HUES6 (cell line): ENCODE results near the gene PALLD.

Source experiments
- H3K27ac ChIP-seq: 2 replicates; pipeline ENCODE4 v1.7.0; 2013; ENCODE audit warnings: low read depth, mild to moderate bottlenecking, low read length, inconsistent platforms
- H3K27me3 ChIP-seq: 2 replicates; pipeline ENCODE4 v1.6.1; 2013; ENCODE audit warnings: low read length; ENCODE audit not compliant: control insufficient read depth, insufficient read depth
- H3K36me3 ChIP-seq: 2 replicates; pipeline ENCODE4 v1.6.1; 2013; ENCODE audit warnings: low read length; ENCODE audit not compliant: control insufficient read depth, insufficient read depth
- H3K4me1 ChIP-seq: 2 replicates; pipeline ENCODE4 v1.6.1; 2013; ENCODE audit warnings: low read length; ENCODE audit not compliant: control insufficient read depth, insufficient read depth
- H3K4me3 ChIP-seq: 2 replicates; pipeline ENCODE4 v1.5.1; 2013; ENCODE audit warnings: low read depth, low read length
- H3K9ac ChIP-seq: one replicate; pipeline ENCODE4 v1.6.1; 2013; ENCODE audit warnings: mild to moderate bottlenecking, low read length
- H3K9me3 ChIP-seq: 2 replicates; pipeline ENCODE4 v1.6.1; 2013; ENCODE audit warnings: low read depth, low read length; ENCODE audit not compliant: control insufficient read depth, insufficient read depth

Gene PALLD

GRCh38 chr4:168777277-168777965 lies 280.6 kb downstream of the PALLD start:
- Histone ChIP-seq H3K9me3 (peaks cover 16% of the 10 kb centered on the region), H3K27ac (no peak overlapping the region), H3K4me3 (no peak overlapping the region), H3K9ac (peak overlapping the region; percentile 15), H3K4me1 (no peaks in the 10 kb centered on the region), H3K27me3 (no peaks in the 10 kb centered on the region), H3K36me3 (no peaks in the 10 kb centered on the region)

- Histone ChIP-seq H3K4me1 (0 out of 2 replicates have a peak, but pooled peaks cover 4% of the 10 kb centered on the region), H3K9me3 (peaks cover 10% of the 10 kb centered on the region), H3K27ac (no peak overlapping the region), H3K9ac (no peak overlapping the region), H3K4me3 (no peak overlapping the region), H3K27me3 (no peaks in the 10 kb centered on the region), H3K36me3 (no peaks in the 10 kb centered on the region)
Measured at GRCh38 chr4:168781341-168781740, 284.5 kb downstream of the PALLD start.

GRCh38 chr4:168781926-168782325 lies 285.1 kb downstream of the PALLD start:
- no peak overlapping the region for H3K9ac ChIP-seq
- peaks cover 6% of the 10 kb centered on the region for H3K9me3 ChIP-seq
- H3K4me1 ChIP-seq: 0 out of 2 replicates have a peak, but pooled peaks cover 4% of the 10 kb centered on the region
- H3K4me3 ChIP-seq: no peak overlapping the region
- H3K27me3 ChIP-seq: no peaks in the 10 kb centered on the region
- H3K36me3 ChIP-seq: no peaks in the 10 kb centered on the region
- H3K27ac ChIP-seq: no peak overlapping the region

GRCh38 chr4:168782439-168782838 lies 285.6 kb downstream of the PALLD start:
- Histone ChIP-seq H3K27me3 (no peaks in the 10 kb centered on the region), H3K27ac (no peak overlapping the region), H3K4me1 (0 out of 2 replicates have a peak, but pooled peaks cover 4% of the 10 kb centered on the region), H3K9ac (no peak overlapping the region), H3K9me3 (peaks cover under 1% of the 10 kb centered on the region; the same call in 1 of the 2 replicates), H3K36me3 (no peaks in the 10 kb centered on the region), H3K4me3 (no peak overlapping the region)

- H3K9me3 ChIP-seq: no peaks in the 10 kb centered on the region
- H3K27ac ChIP-seq: no peak overlapping the region
- H3K4me3 ChIP-seq: no peak overlapping the region
- H3K27me3 ChIP-seq: no peaks in the 10 kb centered on the region
- H3K4me1 ChIP-seq: 0 out of 2 replicates have a peak, but pooled peaks cover 9% of the 10 kb centered on the region
- no peaks in the 10 kb centered on the region for H3K36me3 ChIP-seq
- H3K9ac ChIP-seq: no peak overlapping the region
Measured at GRCh38 chr4:168784786-168785461, 288.1 kb downstream of the PALLD start.

DNA sequence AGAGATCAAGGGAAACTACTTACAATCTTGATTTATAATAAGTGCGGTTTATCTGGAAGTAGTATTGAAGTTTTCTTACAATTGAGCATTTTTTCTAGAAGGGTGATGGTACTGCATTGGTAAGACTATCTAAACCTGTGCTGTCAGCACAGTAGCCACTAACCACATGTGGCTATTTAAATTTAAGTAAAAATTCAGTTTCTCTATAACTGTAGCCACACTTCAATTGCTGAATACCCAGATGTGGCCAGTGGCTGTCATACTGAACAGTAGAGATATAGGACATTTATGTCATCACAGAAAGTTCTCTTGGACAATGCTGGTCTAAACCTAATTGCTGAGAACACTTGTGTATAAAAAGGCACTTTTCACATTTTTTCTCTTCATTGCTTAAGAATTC lies 290.5 kb downstream of the PALLD start:
- H3K27me3 ChIP-seq: no peaks in the 10 kb centered on the region
- no peaks in the 10 kb centered on the region for H3K9me3 ChIP-seq
- H3K36me3 ChIP-seq: no peaks in the 10 kb centered on the region
- H3K9ac ChIP-seq: no peak overlapping the region
- no peak overlapping the region for H3K27ac ChIP-seq
- H3K4me1 ChIP-seq: 0 out of 2 replicates have a peak, but pooled peaks cover 9% of the 10 kb centered on the region
- H3K4me3 ChIP-seq: no peak overlapping the region

DNA sequence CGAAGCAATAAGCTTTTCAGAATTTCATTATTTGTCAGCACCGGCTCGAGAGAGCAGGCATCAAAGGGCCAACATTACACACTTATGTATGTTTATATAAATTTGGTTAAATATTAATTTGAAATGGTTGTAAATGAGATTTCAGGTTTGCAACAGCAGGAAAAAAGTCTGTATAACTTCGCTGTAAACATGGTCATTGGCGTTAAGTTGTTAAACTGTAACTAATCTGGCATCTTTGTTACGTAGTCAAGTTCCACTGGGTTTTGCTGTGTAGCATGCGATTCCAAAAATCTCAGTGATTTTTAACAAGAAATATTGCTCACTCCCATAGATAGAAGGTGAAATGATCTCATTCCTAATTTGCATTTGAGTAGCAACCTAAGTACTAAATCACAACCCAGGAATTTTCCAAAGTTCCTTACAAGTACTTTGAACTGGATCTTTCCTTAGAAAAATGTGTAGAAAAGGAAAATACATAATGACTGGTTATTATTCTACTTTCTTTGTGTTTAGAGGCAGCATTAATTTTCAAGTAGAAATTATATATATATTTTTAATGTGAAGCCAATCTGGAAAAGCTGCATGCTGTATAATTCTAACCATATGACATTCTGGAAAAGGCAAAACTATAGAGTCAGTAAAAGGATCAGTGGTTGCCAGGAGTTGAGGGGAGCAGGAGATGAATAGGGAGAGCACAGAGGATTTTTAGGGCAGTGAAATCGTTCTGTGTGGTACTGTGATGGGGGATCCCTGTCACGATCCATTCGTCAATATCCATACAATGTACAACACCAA lies 291.1 kb downstream of the PALLD start:
- Histone ChIP-seq H3K4me3 (no peak overlapping the region), H3K36me3 (no peaks in the 10 kb centered on the region), H3K27me3 (no peaks in the 10 kb centered on the region), H3K9ac (no peak overlapping the region), H3K9me3 (no peaks in the 10 kb centered on the region), H3K27ac (no peak overlapping the region), H3K4me1 (0 out of 2 replicates have a peak, but pooled peaks cover 9% of the 10 kb centered on the region)

- Histone ChIP-seq H3K4me1 (0 out of 2 replicates have a peak, but pooled peaks cover 5% of the 10 kb centered on the region), H3K36me3 (no peaks in the 10 kb centered on the region), H3K27ac (no peak overlapping the region), H3K4me3 (no peak overlapping the region), H3K27me3 (no peaks in the 10 kb centered on the region), H3K9me3 (no peaks in the 10 kb centered on the region), H3K9ac (no peak overlapping the region)
Measured at GRCh38 chr4:168790898-168791297, 294.0 kb downstream of the PALLD start.

DNA sequence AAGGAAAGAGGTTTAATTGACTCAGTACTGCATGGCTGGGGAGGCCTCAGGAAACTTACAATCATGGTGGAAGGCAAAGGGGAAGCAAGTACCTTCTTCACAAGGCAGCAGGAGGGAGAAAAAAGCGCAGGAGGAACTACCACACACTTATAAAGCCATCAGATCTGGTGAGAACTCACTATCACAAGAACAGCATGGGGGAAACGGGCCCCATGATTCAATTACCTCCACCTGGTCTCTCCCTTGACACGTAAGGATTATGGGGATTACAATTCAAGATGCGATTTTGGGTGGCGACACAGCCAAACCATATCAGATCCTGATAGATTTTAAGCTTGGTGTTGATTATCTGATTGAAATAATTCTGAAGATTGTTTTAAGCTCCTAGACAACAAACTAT lies 294.5 kb downstream of the PALLD start:
- no peak overlapping the region for H3K4me3 ChIP-seq
- H3K9me3 ChIP-seq: no peaks in the 10 kb centered on the region
- H3K27ac ChIP-seq: no peak overlapping the region
- H3K9ac ChIP-seq: no peak overlapping the region
- H3K36me3 ChIP-seq: no peaks in the 10 kb centered on the region
- H3K27me3 ChIP-seq: no peaks in the 10 kb centered on the region
- 0 out of 2 replicates have a peak, but pooled peaks cover 5% of the 10 kb centered on the region for H3K4me1 ChIP-seq

DNA sequence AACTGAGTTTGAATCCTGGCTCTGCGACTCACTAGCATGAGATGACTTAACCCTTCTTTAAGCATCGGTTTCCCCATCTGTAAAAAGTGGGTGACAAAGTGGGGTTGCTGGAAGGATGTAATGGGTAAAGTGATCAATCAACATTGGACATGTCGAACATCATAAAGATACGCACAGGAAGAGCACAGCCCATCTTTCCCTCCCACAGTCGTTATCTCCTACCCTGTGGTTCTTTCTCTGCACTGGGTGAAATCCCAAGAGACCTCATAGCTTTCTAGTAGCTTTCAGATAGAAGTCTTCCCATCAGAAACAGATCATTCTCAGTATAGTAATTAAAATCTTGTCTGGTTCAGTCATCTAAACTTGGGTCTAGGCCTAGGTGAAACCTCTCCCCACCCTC lies 296.7 kb downstream of the PALLD start:
- Histone ChIP-seq H3K36me3 (no peaks in the 10 kb centered on the region), H3K9ac (no peak overlapping the region), H3K4me1 (no peaks in the 10 kb centered on the region), H3K27ac (no peak overlapping the region), H3K9me3 (no peaks in the 10 kb centered on the region), H3K27me3 (no peaks in the 10 kb centered on the region), H3K4me3 (no peak overlapping the region)
